Liver (tissue), 9 donors: Measurements from ENCODE around the gene DNM2. TPM values are rescaled to one million over a fixed set of nuclear protein-coding genes. Genes with fewer than 3 reads are reported as not detected.

Experiments
- DNase-seq: peaks from one replicate; pipeline ENCODE4 v3.0.0-alpha.2; 2017; ENCODE audit warnings: low spot score
- H3K27ac ChIP-seq, 2 donors: one replicate each; pipeline ENCODE4 v1.7.0; 2013; ENCODE audit warnings: inconsistent platforms in 2 of 2, low read length in 2 of 2, control low read depth in 1 of 2, low read depth in 1 of 2, mild to moderate bottlenecking in 1 of 2
- H3K27me3 ChIP-seq, 4 donors: one replicate each; pipeline versions ENCODE4 v1.6.1 to v1.7.0; 2013; ENCODE audit warnings: low read length in 3 of 4, inconsistent platforms in 1 of 4, mild to moderate bottlenecking in 1 of 4, moderate library complexity in 1 of 4; ENCODE audit not compliant: control insufficient read depth in 4 of 4, insufficient read depth in 4 of 4
- H3K36me3 ChIP-seq, 4 donors: one replicate each; pipeline versions ENCODE4 v1.6.1 to v1.7.0; 2013; ENCODE audit warnings: low read length in 3 of 4, mild to moderate bottlenecking in 3 of 4, low read depth in 1 of 4, moderate library complexity in 1 of 4; ENCODE audit not compliant: control insufficient read depth in 4 of 4, insufficient read depth in 3 of 4
- H3K4me1 ChIP-seq, 4 donors: one replicate each; pipeline versions ENCODE4 v1.6.1 to v1.7.0; 2013; ENCODE audit warnings: low read length in 3 of 4, mild to moderate bottlenecking in 3 of 4, moderate library complexity in 1 of 4; ENCODE audit not compliant: control insufficient read depth in 4 of 4, insufficient read depth in 4 of 4
- H3K4me3 ChIP-seq, 3 donors: one replicate each; pipeline versions ENCODE4 v1.6.1 to v1.7.0; 2013; ENCODE audit warnings: low read length in 3 of 3, control low read depth in 1 of 3, low read depth in 1 of 3, mild to moderate bottlenecking in 1 of 3
- H3K9ac ChIP-seq, 2 donors: one replicate each; pipeline ENCODE4 v1.7.0; 2013; ENCODE audit warnings: low read length in 2 of 2, mild to moderate bottlenecking in 2 of 2, moderate library complexity in 2 of 2, control low read depth in 1 of 2, low read depth in 1 of 2
- H3K9me3 ChIP-seq, 4 donors: one replicate each; pipeline versions ENCODE4 v1.6.1 to v1.7.0; 2013; ENCODE audit warnings: low read length in 3 of 4; ENCODE audit not compliant: control insufficient read depth in 4 of 4
- EGR1 ChIP-seq, 2 donors: IDR thresholded peaks; 2 replicates each; pipeline ENCODE4 v1.6.1; 2016 to 2018; ENCODE audit warnings: antibody characterized with exemption in 2 of 2, low read depth in 2 of 2
- FOXA1 ChIP-seq: IDR thresholded peaks from 2 replicates; pipeline ENCODE4 v1.6.1; 2016; ENCODE audit warnings: antibody characterized with exemption
- FOXA2 ChIP-seq: IDR thresholded peaks from 2 replicates; pipeline ENCODE4 v1.6.1; 2016; ENCODE audit warnings: antibody characterized with exemption
- HNF4A ChIP-seq, 2 donors: conservative IDR thresholded peaks; 2 replicates each; pipeline ENCODE4 v1.6.1; 2016; ENCODE audit warnings: antibody characterized with exemption in 2 of 2, mild to moderate bottlenecking in 2 of 2
- HNF4G ChIP-seq: IDR thresholded peaks from 2 replicates; pipeline ENCODE4 v1.6.1; 2016; ENCODE audit warnings: antibody characterized with exemption
- JUND ChIP-seq, 2 donors: IDR thresholded peaks; 2 replicates each; pipeline ENCODE4 v1.6.1; 2016; ENCODE audit warnings: antibody characterized with exemption in 2 of 2
- NR2F2 ChIP-seq: IDR thresholded peaks from 2 replicates; pipeline ENCODE4 v1.6.1; 2016; ENCODE audit warnings: antibody characterized with exemption
- RAD21 ChIP-seq, 2 donors: IDR thresholded peaks; 2 replicates each; pipeline ENCODE4 v1.6.1; 2016; ENCODE audit warnings: antibody characterized with exemption in 2 of 2, mild to moderate bottlenecking in 2 of 2
- SP1 ChIP-seq: IDR thresholded peaks from 2 replicates; pipeline ENCODE4 v1.6.1; 2018; ENCODE audit warnings: antibody characterized with exemption, mild to moderate bottlenecking
- TAF1 ChIP-seq: conservative IDR thresholded peaks from 2 replicates; pipeline ENCODE4 v1.6.1; 2016; ENCODE audit warnings: antibody characterized with exemption, mild to moderate bottlenecking
- YY1 ChIP-seq: IDR thresholded peaks from 2 replicates; pipeline ENCODE4 v1.6.1; 2016; ENCODE audit warnings: antibody characterized with exemption, mild to moderate bottlenecking
- WGBS: extraction: QIAGEN DNeasy Blood & Tissue Kit; methylation state at CpG from one replicate; pipeline ENCODE4 v1.1.7; 2013; 5-methylcytosine and 5-hydroxymethylcytosine counted together
- polyA plus RNA-seq, 2 donors: library from polyadenylated mRNA; stranded (reverse) in 1 of 2; unstranded in 1 of 2; fragments of 200-250 nt in 1 of 2; fragments of >200 nt in 1 of 2; fragmentation: Nextera tagmentation in 1 of 2; extraction: Ambion mirVana in 1 of 2; gene quantifications; one replicate each; pipeline versions ENCODE4 v1.2.1 to v1.2.3, GENCODE V29; 2013 to 2015
- total RNA-seq, 2 donors: library from RNA; depleted of rRNA; stranded (reverse); fragments of >200 nt; gene quantifications; one replicate each; pipeline ENCODE4 v1.2.3, GENCODE V29; 2014
- TF ChIP-seq, protein P1 (sequence below): IDR thresholded peaks from 2 replicates; pipeline ENCODE4 v1.6.1; 2016; ENCODE audit warnings: antibody characterized with exemption
- TF ChIP-seq, protein P2 (sequence below): fragments of 150-350 bp; IDR thresholded peaks from 2 replicates; pipeline ENCODE4 v1.5.1; 2017; ENCODE audit warnings: improper control_type of control experiment, low read depth, low read length; ENCODE audit not compliant: missing input control
- TF ChIP-seq, protein P3 (sequence below): IDR thresholded peaks from 2 replicates; pipeline ENCODE4 v1.6.1; 2016; ENCODE audit warnings: antibody characterized with exemption
- TF ChIP-seq, protein P4 (sequence below): IDR thresholded peaks from 2 replicates; pipeline ENCODE4 v1.6.1; 2016; ENCODE audit warnings: antibody characterized with exemption
- TF ChIP-seq, protein P5 (sequence below): IDR thresholded peaks from 2 replicates; pipeline ENCODE4 v1.6.1; 2016; ENCODE audit warnings: antibody characterized with exemption, mild to moderate bottlenecking
- donor health status: healthy.
- donor health status: healthy.
- donor health status: healthy.
- donor health status: healthy.
- donor health status: healthy.

DNM2 gene
- total and polyA plus RNA-seq, 4 donors, result 23.1 to 95.1 (median 59.1) TPM

DNA sequence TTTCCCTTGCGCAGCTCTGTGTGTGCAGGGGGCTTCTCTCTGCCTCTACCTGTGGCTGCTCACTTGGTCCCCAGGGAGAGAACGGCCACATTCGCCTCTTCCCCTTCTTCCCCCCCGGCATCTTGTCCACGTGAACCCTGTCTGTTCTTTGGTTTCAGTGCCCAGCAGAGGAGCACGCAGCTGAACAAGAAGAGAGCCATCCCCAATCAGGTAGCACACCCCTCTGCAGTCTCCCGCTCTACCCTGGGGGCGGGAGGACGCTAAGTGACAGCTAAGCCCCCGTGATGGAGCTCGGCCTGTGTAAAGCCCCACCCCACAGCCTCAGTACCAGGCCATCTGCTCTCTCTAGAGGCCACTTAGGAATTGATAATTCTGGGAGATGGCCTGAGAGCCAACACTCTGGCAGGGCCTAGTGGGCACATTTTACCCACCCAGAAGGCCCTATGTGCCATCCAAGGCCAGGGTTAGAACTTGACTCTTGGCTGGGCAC is 87.9 kb downstream of the DNM2 start:
- H3K27me3 ChIP-seq, result no peaks in the 10 kb centered on the region
- no peaks in the 10 kb centered on the region for H3K4me1 ChIP-seq
- H3K27ac ChIP-seq, result no peak overlapping the region
- no peaks in the 10 kb centered on the region for H3K9me3 ChIP-seq
- DNase-seq, result no peak
- H3K9ac ChIP-seq, result no peak overlapping the region
- WGBS, result 92% methylated on average over 11 of the region's 11 CpGs
- peaks cover 19 to 66% (median 27%) of the 10 kb centered on the region in 4 donors for H3K36me3 ChIP-seq
- H3K4me3 ChIP-seq, result no peak overlapping the region
- TF ChIP-seq, protein P1, sequence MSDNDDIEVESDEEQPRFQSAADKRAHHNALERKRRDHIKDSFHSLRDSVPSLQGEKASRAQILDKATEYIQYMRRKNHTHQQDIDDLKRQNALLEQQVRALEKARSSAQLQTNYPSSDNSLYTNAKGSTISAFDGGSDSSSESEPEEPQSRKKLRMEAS, result no peak
- TF ChIP-seq RAD21 (IDR thresholded peaks at IDR 0.05), result no peak
- TF ChIP-seq, protein P2, sequence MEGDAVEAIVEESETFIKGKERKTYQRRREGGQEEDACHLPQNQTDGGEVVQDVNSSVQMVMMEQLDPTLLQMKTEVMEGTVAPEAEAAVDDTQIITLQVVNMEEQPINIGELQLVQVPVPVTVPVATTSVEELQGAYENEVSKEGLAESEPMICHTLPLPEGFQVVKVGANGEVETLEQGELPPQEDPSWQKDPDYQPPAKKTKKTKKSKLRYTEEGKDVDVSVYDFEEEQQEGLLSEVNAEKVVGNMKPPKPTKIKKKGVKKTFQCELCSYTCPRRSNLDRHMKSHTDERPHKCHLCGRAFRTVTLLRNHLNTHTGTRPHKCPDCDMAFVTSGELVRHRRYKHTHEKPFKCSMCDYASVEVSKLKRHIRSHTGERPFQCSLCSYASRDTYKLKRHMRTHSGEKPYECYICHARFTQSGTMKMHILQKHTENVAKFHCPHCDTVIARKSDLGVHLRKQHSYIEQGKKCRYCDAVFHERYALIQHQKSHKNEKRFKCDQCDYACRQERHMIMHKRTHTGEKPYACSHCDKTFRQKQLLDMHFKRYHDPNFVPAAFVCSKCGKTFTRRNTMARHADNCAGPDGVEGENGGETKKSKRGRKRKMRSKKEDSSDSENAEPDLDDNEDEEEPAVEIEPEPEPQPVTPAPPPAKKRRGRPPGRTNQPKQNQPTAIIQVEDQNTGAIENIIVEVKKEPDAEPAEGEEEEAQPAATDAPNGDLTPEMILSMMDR, result no peak
- TF ChIP-seq, protein P3, sequence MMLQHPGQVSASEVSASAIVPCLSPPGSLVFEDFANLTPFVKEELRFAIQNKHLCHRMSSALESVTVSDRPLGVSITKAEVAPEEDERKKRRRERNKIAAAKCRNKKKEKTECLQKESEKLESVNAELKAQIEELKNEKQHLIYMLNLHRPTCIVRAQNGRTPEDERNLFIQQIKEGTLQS, result no peak
- TF ChIP-seq NR2F2, result no peak
- TF ChIP-seq JUND (IDR thresholded peaks at IDR 0.05), result no peak
- no peak for TF ChIP-seq HNF4A (conservative IDR thresholded peaks at IDR 0.05)
- TF ChIP-seq TAF1, result no peak
- no peak for TF ChIP-seq FOXA2
- no peak for TF ChIP-seq EGR1 (IDR thresholded peaks at IDR 0.05; ENCODE audit: low read depth in 2 of 2)
- TF ChIP-seq, protein P4, sequence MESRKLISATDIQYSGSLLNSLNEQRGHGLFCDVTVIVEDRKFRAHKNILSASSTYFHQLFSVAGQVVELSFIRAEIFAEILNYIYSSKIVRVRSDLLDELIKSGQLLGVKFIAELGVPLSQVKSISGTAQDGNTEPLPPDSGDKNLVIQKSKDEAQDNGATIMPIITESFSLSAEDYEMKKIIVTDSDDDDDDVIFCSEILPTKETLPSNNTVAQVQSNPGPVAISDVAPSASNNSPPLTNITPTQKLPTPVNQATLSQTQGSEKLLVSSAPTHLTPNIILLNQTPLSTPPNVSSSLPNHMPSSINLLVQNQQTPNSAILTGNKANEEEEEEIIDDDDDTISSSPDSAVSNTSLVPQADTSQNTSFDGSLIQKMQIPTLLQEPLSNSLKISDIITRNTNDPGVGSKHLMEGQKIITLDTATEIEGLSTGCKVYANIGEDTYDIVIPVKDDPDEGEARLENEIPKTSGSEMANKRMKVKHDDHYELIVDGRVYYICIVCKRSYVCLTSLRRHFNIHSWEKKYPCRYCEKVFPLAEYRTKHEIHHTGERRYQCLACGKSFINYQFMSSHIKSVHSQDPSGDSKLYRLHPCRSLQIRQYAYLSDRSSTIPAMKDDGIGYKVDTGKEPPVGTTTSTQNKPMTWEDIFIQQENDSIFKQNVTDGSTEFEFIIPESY, result no peak
- TF ChIP-seq, protein P5, sequence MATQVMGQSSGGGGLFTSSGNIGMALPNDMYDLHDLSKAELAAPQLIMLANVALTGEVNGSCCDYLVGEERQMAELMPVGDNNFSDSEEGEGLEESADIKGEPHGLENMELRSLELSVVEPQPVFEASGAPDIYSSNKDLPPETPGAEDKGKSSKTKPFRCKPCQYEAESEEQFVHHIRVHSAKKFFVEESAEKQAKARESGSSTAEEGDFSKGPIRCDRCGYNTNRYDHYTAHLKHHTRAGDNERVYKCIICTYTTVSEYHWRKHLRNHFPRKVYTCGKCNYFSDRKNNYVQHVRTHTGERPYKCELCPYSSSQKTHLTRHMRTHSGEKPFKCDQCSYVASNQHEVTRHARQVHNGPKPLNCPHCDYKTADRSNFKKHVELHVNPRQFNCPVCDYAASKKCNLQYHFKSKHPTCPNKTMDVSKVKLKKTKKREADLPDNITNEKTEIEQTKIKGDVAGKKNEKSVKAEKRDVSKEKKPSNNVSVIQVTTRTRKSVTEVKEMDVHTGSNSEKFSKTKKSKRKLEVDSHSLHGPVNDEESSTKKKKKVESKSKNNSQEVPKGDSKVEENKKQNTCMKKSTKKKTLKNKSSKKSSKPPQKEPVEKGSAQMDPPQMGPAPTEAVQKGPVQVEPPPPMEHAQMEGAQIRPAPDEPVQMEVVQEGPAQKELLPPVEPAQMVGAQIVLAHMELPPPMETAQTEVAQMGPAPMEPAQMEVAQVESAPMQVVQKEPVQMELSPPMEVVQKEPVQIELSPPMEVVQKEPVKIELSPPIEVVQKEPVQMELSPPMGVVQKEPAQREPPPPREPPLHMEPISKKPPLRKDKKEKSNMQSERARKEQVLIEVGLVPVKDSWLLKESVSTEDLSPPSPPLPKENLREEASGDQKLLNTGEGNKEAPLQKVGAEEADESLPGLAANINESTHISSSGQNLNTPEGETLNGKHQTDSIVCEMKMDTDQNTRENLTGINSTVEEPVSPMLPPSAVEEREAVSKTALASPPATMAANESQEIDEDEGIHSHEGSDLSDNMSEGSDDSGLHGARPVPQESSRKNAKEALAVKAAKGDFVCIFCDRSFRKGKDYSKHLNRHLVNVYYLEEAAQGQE, result no peak
- TF ChIP-seq SP1, result no peak
- no peak for TF ChIP-seq HNF4G
- no peak for TF ChIP-seq FOXA1
- TF ChIP-seq YY1, result no peak
